ENCODE results near the gene CNOT11. TPM values are rescaled to one million over a fixed set of nuclear protein-coding genes. Genes with fewer than 3 reads are reported as not detected.
A peak's percentile ranks its signal among the peaks of the same experiment; 100 is the strongest.

The CNOT11 gene
- total and polyA plus RNA-seq, 2 of the 13 experiments (the other 11 are each of a cell fraction or from before 2014, with no cell fraction given), result 114 to 209 TPM

DNA sequence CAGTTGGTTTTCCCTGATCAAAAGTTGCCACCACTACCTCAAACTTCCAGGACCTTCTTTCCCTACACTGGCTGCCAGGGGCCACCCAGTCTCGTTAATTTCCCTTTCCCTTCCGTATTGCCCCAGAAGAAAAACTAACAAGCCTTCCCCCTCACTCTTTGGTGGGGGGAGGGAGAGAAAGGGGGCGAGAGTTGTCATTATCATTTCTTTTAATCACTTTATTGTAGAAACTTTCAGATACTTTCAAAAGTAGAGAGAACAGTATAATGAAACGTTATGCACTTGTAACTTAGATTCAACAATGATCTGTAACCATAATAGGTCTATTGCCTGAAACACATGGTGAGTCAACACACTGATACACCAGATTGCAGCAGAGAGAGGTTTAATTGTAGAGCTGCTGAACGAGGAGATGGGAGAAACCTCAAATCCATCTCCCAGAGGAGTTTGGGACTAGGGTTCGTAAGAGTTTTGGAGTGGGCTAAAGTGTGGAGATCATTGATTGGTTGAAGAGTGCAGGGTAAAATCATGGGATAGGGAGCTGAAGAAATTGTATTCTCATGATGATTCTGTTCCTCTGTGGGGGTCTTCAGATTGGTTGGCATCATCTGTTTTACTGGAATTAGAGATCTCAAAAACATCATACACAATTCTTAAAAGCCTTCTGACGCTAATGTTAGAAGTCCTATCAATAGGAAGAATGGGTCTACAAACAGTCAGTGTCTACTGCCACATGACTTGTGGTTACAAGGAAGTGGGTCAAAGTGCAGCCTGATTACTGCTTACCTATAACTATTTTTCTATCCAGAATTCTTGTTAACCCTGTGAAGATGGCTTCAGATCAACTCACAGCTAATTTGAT lies 58.4 kb downstream of the CNOT11 start (continued):
- TF ChIP-seq RXRB (CRISPR knock-in tag; IDR thresholded peaks at IDR 0.05; ENCODE audit: borderline replicate concordance), result peak; percentile 93
- TF ChIP-seq ZNF317 (CRISPR knock-in tag; IDR thresholded peaks at IDR 0.05), result 0 out of 2 replicates have a peak, but pooled peaks have one; percentile 8
- TF ChIP-seq NFE2L2 (IDR thresholded peaks at IDR 0.05; ENCODE audit: low read length), result no peak
- TF ChIP-seq, protein P1, sequence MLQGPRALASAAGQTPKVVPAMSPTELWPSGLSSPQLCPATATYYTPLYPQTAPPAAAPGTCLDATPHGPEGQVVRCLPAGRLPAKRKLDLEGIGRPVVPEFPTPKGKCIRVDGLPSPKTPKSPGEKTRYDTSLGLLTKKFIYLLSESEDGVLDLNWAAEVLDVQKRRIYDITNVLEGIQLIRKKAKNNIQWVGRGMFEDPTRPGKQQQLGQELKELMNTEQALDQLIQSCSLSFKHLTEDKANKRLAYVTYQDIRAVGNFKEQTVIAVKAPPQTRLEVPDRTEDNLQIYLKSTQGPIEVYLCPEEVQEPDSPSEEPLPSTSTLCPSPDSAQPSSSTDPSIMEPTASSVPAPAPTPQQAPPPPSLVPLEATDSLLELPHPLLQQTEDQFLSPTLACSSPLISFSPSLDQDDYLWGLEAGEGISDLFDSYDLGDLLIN (CRISPR knock-in tag; IDR thresholded peaks at IDR 0.05; ENCODE audit: borderline replicate concordance), result 0 out of 2 replicates have a peak, but pooled peaks have one; percentile 29
- TF ChIP-seq RORA (CRISPR knock-in tag; IDR thresholded peaks at IDR 0.05), result no peak
- TF ChIP-seq HOXD1 (CRISPR knock-in tag; IDR thresholded peaks at IDR 0.05), result 0 out of 2 replicates have a peak, but pooled peaks have one; percentile 41
- TF ChIP-seq ZFP37 (CRISPR knock-in tag; IDR thresholded peaks at IDR 0.05; ENCODE audit: borderline replicate concordance), result no peak
- no peak for TF ChIP-seq POGZ (CRISPR knock-in tag; IDR thresholded peaks at IDR 0.05)
- 0 out of 2 replicates have a peak, but pooled peaks have one; percentile 6 for TF ChIP-seq RAD21 (CRISPR knock-in tag; IDR thresholded peaks at IDR 0.05)
- TF ChIP-seq ZNF766 (CRISPR knock-in tag; IDR thresholded peaks at IDR 0.05; ENCODE audit: borderline replicate concordance), result 0 out of 2 replicates have a peak, but pooled peaks have one; percentile 60
- TF ChIP-seq KLF16 (CRISPR knock-in tag; IDR thresholded peaks at IDR 0.05), result peak in 1 of 2 experiments; percentile 15; a peak in 1 of 4 replicates
- TF ChIP-seq TEAD3 (CRISPR knock-in tag; optimal IDR thresholded peaks at IDR 0.05; ENCODE audit: borderline replicate concordance), result peak; percentile 26
- 0 out of 2 replicates have a peak, but pooled peaks have one; percentile 30 for TF ChIP-seq ADNP (CRISPR knock-in tag; IDR thresholded peaks at IDR 0.05)
- TF ChIP-seq POLR2G (IDR thresholded peaks at IDR 0.05; ENCODE audit: low read depth, low read length), result no peak
- TF ChIP-seq SOX13 (IDR thresholded peaks at IDR 0.05), result no peak
- peak in 1 of 2 experiments; percentile 26; a peak in 1 of 4 replicates for TF ChIP-seq SOX13 (CRISPR knock-in tag; conservative IDR thresholded peaks at IDR 0.05 in 1 of 2, IDR thresholded peaks at IDR 0.05 in 1 of 2)
- no peak for TF ChIP-seq ZNF839 (CRISPR knock-in tag; IDR thresholded peaks at IDR 0.05; ENCODE audit: borderline replicate concordance)
- TF ChIP-seq, protein P2, sequence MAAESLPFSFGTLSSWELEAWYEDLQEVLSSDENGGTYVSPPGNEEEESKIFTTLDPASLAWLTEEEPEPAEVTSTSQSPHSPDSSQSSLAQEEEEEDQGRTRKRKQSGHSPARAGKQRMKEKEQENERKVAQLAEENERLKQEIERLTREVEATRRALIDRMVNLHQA (CRISPR knock-in tag; IDR thresholded peaks at IDR 0.05), result no peak
- TF ChIP-seq, protein P3, sequence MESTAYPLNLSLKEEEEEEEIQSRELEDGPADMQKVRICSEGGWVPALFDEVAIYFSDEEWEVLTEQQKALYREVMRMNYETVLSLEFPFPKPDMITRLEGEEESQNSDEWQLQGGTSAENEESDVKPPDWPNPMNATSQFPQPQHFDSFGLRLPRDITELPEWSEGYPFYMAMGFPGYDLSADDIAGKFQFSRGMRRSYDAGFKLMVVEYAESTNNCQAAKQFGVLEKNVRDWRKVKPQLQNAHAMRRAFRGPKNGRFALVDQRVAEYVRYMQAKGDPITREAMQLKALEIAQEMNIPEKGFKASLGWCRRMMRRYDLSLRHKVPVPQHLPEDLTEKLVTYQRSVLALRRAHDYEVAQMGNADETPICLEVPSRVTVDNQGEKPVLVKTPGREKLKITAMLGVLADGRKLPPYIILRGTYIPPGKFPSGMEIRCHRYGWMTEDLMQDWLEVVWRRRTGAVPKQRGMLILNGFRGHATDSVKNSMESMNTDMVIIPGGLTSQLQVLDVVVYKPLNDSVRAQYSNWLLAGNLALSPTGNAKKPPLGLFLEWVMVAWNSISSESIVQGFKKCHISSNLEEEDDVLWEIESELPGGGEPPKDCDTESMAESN (CRISPR knock-in tag; conservative IDR thresholded peaks at IDR 0.05), result no peak
- TF ChIP-seq KMT2B (CRISPR knock-in tag; IDR thresholded peaks at IDR 0.05), result 0 out of 2 replicates have a peak, but pooled peaks have one; percentile 28
- TF ChIP-seq ZNF619 (CRISPR knock-in tag; IDR thresholded peaks at IDR 0.05), result no peak
- TF ChIP-seq THAP11 (CRISPR knock-in tag; IDR thresholded peaks at IDR 0.05), result peak; percentile 16; the same call in 1 of the 2 replicates
- 0 out of 2 replicates have a peak, but pooled peaks have one; percentile 21 for TF ChIP-seq HOMEZ (CRISPR knock-in tag; IDR thresholded peaks at IDR 0.05; ENCODE audit: low read depth)
- no peak for TF ChIP-seq RAD51 (IDR thresholded peaks at IDR 0.05; ENCODE audit: borderline replicate concordance)
- 0 out of 2 replicates have a peak, but pooled peaks have one; percentile 48 for TF ChIP-seq TP53 (CRISPR knock-in tag; conservative IDR thresholded peaks at IDR 0.05)
- no peak; the same call in 1 of the 2 replicates for TF ChIP-seq ZNF205 (CRISPR knock-in tag; IDR thresholded peaks at IDR 0.05)

Data from HepG2 (cell line).